ENCODE measurements around the gene RAET1G. TPM values are rescaled to one million over a fixed set of nuclear protein-coding genes. Genes with fewer than 3 reads are reported as not detected.

The RAET1G gene
- total and polyA plus RNA-seq, 2 of the 13 experiments (the other 11 are each of a cell fraction or from before 2014, with no cell fraction given): not detected

- TF ChIP-seq, protein P1, sequence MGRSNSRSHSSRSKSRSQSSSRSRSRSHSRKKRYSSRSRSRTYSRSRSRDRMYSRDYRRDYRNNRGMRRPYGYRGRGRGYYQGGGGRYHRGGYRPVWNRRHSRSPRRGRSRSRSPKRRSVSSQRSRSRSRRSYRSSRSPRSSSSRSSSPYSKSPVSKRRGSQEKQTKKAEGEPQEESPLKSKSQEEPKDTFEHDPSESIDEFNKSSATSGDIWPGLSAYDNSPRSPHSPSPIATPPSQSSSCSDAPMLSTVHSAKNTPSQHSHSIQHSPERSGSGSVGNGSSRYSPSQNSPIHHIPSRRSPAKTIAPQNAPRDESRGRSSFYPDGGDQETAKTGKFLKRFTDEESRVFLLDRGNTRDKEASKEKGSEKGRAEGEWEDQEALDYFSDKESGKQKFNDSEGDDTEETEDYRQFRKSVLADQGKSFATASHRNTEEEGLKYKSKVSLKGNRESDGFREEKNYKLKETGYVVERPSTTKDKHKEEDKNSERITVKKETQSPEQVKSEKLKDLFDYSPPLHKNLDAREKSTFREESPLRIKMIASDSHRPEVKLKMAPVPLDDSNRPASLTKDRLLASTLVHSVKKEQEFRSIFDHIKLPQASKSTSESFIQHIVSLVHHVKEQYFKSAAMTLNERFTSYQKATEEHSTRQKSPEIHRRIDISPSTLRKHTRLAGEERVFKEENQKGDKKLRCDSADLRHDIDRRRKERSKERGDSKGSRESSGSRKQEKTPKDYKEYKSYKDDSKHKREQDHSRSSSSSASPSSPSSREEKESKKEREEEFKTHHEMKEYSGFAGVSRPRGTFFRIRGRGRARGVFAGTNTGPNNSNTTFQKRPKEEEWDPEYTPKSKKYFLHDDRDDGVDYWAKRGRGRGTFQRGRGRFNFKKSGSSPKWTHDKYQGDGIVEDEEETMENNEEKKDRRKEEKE (IDR thresholded peaks at IDR 0.05): no peak
- TF ChIP-seq, protein P2, sequence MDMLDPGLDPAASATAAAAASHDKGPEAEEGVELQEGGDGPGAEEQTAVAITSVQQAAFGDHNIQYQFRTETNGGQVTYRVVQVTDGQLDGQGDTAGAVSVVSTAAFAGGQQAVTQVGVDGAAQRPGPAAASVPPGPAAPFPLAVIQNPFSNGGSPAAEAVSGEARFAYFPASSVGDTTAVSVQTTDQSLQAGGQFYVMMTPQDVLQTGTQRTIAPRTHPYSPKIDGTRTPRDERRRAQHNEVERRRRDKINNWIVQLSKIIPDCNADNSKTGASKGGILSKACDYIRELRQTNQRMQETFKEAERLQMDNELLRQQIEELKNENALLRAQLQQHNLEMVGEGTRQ (IDR thresholded peaks at IDR 0.05; ENCODE audit: low read depth, low read length): no peak
- TF ChIP-seq, protein P2 (CRISPR knock-in tag; IDR thresholded peaks at IDR 0.05; ENCODE audit: borderline replicate concordance): no peak
- TF ChIP-seq, protein P3, sequence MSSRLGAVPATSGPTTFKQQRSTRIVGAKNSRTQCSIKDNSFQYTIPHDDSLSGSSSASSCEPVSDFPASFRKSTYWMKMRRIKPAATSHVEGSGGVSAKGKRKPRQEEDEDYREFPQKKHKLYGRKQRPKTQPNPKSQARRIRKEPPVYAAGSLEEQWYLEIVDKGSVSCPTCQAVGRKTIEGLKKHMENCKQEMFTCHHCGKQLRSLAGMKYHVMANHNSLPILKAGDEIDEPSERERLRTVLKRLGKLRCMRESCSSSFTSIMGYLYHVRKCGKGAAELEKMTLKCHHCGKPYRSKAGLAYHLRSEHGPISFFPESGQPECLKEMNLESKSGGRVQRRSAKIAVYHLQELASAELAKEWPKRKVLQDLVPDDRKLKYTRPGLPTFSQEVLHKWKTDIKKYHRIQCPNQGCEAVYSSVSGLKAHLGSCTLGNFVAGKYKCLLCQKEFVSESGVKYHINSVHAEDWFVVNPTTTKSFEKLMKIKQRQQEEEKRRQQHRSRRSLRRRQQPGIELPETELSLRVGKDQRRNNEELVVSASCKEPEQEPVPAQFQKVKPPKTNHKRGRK (CRISPR knock-in tag; IDR thresholded peaks at IDR 0.05): no peak
- TF ChIP-seq HINFP (CRISPR knock-in tag; IDR thresholded peaks at IDR 0.05; ENCODE audit: low read depth) (peak; percentile 68; the same call in 1 of the 2 replicates), ZFY (CRISPR knock-in tag; IDR thresholded peaks at IDR 0.05) (0 out of 2 replicates have a peak, but pooled peaks have one; percentile 19)
These were observed 18.8 kb downstream of the RAET1G start (continued) for GRCh38 chr6:149903938-149904611.
